ENCODE measurements around the gene SIAH3.
A peak's percentile ranks its signal among the peaks of the same experiment; 100 is the strongest.

The SIAH3 gene

GRCh38 chr13:45863709-45864590 lies 12.4 kb upstream of the SIAH3 start:
- DNase-seq (ENCODE audit: low read depth), result no peak

DNA sequence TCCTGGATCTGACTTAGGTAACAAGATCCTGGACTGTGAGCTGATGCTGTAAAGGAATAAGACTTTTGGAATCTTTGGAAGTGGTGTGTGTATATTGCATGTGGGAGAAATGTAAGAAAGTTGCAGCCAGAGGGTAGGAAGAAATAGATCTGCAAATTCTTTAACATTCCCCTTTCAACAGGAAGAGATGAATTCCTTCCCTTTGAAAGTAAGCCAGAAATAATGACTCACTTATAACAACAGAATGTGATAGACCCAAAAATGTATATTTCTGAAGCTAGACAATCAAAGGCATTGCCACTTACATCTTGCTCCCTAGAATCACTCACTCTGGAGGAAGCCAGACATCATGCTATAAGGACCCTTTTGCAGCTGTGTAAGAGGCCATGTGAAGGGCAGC lies 9.8 kb upstream of the SIAH3 start:
- peak; percentile 8 for DNase-seq (ENCODE audit: low read depth)

- DNase-seq (ENCODE audit: low read depth), result no peak
Measured at GRCh38 chr13:45860240-45860639, 8.7 kb upstream of the SIAH3 start.

- no peak for DNase-seq (ENCODE audit: low read depth)
Measured at GRCh38 chr13:45859705-45860104, 8.2 kb upstream of the SIAH3 start.

GRCh38 chr13:45852494-45852893 lies 941 bp upstream of the SIAH3 start:
- no peak for DNase-seq (ENCODE audit: low read depth)

DNA sequence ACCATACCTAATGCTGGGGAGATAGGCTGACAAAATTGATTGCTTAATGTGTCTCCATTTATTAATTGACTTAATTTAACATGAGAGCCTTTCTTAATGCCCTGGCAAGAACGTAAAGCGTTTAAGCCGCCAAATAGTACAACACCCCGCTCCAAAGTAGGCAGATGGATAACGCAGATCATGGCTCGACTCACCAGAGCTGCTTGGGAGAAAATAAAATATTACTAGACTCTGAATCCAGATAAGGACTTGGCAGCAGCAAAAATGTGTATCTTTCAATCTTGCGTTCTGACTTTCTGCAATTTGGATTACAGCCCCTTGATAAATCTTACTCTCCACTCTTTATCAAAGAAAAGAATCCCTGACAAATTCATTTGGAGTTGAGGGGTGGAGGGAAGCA lies 403 bp upstream of the SIAH3 start:
- no peak for DNase-seq (ENCODE audit: low read depth)

DNA sequence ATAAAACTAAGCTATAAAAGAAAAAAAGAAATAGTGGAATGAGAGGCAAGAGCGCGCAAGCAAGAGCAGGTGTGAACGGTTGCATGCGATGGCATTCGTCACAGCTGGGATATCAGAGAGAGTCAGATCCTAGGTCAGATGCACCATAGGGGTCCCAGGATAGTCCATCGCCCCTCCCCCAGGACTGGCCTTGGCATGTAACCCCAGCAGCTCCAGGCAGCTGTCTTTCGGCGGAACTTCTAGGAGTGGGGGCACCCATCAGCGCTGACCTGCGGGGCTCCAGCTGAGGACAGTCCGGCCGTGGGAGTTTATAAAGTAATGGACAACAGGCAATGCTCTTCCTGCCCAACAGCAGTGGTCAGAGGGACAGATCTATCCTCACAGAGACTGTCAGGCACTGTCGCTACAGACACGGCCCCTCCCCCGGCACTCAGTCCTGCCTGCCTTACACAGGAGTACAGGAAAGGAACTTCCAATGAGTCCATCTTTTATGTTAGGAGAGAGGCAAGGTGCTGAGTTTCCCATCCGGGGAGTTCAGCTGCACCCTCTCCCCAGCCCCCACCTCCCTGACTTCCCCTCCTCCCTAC lies 1.4 kb downstream of the SIAH3 start:
- DNase-seq (ENCODE audit: low read depth), result no peak

GRCh38 chr13:45849408-45849807 lies 2.1 kb downstream of the SIAH3 start:
- DNase-seq (ENCODE audit: low read depth), result no peak

DNA sequence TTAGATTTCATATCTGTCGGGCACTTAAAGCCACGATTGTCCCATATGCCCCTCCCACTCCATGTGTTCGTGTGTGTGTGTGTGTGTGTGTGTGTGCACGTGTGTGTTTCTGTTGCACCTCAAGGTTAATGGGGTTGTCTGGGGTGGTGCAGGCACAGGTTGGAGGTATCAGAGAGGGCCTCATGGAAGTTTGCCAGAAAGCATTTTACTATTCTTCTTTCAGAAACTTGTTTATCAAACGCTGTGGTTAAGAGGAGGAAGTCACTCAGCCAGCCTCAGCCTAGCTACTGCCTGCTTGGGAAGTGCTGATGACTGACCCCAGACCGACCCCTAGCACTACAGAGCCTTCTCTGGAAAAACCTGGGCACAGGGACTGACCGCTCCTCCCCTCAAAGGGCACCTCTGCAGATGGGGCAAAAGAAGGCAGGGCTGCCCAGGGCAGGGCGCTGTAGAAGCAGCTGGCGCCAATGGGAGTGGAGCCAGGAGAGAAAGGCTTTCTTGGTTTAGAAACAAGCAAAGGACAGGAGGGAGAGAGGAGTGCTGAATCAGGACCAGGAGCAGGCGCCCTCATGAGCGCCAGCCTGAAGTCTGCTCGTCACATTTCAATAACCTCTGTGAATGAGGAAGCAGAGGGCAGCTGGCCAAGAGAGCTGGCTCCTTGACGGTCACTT lies 3.9 kb downstream of the SIAH3 start:
- DNase-seq (ENCODE audit: low read depth), result no peak

- no peak for DNase-seq (ENCODE audit: low read depth)
Measured at GRCh38 chr13:45846681-45847080, 4.9 kb downstream of the SIAH3 start.

GRCh38 chr13:45838171-45838745 lies 13.3 kb downstream of the SIAH3 start:
- DNase-seq (ENCODE audit: low read depth), result no peak

DNA sequence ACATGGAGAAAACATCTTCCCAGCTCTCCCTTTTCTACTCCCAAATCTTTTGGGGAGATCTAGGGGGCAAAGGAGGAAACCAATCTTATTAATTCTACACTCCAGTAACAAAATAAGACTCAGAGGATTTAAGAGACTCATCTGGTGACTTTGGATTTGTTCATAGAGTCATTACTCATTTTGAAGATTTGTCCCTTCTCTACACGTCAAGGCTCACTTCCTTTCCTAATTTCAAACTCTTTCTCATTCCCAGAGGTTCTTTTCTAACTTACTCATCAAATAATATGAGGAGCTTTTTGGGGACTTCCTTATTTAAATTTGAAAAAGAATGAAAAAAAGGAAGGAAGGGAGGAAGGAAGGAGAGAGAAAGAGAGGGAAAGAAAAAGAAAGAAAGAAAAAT lies 14.4 kb downstream of the SIAH3 start:
- no peak for DNase-seq (ENCODE audit: low read depth)

DNA sequence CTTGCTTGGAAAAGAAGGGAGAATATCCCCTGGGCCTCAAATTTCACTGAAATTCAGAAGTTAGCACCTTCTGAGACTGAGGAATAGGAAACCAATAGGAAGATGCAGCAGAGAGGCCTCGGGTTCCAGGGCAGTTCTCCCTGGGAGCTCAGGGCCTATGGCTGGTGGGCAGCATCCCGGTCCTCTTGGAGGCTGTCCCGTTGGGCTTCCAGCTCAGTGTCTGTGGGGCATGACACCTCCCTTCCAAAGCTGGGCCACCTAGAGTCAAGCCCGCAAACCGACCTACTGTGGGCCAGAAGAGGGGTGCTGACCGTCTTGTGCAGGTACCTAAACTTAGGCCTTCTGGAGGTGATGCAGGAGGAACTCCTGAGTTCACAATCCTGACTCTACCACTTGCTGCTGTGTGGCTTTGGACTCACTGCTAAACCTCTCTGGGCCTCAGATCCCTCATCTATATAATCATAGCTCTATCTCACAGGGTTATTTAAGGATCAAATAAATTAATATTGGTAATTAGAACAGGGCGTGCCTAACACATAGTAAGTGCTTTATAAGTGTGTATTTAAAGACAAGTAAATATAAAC lies 17.1 kb downstream of the SIAH3 start:
- no peak for DNase-seq (ENCODE audit: low read depth)

DNA sequence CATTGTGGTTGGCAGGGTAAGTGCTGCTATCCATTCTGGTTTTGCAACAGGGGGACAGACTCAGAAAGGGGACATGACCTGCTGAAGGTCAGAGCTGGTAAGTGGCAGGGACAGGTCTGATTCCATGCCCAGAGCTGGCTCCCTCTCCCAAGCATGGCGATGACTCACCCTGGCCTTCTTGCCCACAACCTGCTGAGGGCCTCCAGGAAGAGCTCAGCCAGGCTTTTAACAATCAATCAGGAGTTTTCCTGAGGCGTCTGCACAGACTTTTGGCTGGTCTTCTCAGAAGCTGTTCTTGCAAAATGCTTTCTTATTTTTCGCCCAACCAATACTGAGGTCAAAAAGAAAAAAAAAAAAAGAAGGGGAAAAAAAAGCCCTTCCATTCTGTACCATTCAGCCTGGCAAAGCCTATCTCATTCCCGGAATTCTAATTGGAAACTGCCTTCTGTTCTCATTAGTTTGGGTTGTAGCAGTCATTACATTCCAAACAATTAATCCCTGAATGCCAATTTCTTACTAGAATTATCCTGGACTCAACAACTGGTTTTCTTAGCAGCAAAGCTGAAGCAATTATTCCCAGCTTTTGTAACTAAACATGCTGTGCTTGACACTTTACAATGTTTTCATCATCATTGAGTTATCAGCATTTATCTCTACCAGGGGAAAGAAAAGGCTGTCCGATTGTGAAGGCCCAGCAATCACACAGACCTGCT lies 17.7 kb downstream of the SIAH3 start:
- DNase-seq (ENCODE audit: low read depth), result peak; percentile 2

DNA sequence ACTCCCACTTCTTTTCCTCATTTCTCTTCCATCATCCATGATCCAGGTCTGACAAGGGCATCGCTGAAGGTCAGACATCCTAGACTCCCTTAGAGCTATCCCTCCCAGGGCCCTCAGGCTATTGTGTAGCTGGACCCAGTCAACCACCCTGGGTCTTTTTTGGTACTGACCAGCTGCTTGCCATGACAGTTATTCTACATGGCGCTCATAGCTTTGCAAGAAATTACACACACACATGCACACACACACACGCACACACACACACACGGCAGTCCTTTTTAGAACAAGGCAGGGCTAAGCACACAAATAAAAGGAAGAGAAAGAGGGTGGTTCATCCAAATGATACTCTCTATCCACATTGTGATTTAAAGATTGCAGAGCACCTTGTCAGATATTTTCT lies 18.3 kb downstream of the SIAH3 start:
- DNase-seq (ENCODE audit: low read depth), result no peak

DNA sequence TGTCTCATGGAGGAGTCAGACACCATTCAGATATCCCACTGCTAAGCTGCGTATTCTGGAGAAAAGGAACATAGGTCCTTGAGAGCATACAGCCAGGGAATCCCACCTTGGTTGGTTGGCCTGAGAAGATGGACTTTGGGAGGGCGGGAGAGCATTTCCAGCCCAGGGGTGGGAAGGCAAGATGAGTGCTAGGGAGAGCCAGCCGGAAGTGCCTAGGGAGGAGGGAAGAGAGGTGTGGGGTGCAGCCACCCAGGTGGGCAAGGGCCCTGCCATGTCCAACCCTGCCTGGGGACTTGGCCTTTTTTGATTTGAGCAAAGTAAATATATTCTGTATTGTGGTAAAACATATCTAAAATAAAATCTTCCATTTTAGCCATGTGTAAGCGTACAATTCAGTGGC lies 19.7 kb downstream of the SIAH3 start:
- DNase-seq (ENCODE audit: low read depth), result no peak

DNA sequence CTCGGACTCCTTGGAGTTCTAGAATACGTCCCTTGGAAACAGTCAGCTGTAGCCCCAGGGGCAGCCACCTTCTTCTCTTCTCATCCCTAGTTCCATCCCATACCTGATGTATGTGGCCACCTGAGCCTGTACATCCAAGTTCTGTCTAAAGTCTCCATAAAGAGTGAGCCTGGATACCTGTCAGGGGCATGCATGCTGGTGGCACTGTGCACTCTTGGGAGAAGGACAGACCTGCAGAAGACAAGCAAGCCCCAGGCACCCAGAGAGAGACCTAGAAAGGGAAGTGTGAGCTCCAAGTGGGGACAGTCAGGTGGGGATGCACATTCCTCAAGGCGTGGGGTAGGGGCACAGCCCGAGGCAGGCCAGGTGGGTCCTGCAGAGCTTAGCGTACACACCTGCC lies 21.4 kb downstream of the SIAH3 start:
- no peak for DNase-seq (ENCODE audit: low read depth)

- no peak for DNase-seq (ENCODE audit: low read depth)
Measured at GRCh38 chr13:45828256-45828968, 23.1 kb downstream of the SIAH3 start.

DNA sequence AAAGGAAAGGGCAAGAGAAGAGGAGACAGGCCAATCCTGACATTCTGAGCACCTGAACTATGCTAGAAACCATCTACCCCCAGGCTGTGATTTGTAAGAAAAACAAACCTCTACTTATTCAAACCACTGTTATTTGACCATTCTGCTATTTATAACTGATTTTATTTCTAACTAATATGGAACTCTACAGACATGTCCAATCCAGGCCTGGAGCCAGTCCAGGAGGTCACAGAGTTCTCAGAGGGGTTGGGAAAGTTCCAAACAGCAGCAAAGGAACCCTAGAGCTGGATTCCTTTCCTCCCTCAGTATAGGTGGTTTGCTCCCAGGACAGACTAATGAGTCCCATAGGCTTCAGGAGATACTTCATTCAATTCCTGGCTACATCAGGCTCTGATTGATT lies 24.2 kb downstream of the SIAH3 start:
- DNase-seq (ENCODE audit: low read depth), result no peak

DNA sequence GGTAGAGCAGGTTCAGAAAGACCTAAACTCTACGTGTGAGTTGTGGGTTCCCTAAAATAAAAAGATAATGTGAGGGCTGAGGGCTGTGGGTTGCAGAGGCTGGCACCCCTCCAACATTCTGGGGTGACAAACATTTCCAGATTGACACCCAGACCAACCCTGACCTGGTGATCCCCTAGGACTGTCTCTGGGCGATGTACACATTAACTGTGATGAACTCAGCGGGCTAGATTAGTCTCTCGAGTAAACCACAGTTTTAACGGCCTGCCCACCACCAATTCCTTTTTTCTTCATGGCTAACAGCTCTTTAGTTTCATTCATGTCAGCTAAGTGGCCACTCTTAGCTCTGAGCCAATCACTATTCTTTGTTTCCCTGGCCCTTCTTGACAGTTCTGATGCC lies 24.8 kb downstream of the SIAH3 start:
- DNase-seq (ENCODE audit: low read depth), result no peak

DNA sequence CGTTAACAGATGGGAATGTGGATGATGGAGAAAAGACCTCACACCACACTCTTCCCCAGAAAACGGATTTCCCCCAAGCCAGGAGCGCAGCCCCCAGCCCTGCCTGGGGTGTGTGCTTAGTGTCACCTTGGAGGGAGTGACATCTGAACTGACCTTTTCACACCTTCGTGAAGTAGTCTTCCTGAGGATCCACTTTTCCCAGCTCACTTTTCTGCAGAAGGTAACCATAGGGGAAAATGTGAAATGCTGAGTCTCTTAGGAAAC lies 26.2 kb downstream of the SIAH3 start:
- DNase-seq (ENCODE audit: low read depth), result no peak

DNA sequence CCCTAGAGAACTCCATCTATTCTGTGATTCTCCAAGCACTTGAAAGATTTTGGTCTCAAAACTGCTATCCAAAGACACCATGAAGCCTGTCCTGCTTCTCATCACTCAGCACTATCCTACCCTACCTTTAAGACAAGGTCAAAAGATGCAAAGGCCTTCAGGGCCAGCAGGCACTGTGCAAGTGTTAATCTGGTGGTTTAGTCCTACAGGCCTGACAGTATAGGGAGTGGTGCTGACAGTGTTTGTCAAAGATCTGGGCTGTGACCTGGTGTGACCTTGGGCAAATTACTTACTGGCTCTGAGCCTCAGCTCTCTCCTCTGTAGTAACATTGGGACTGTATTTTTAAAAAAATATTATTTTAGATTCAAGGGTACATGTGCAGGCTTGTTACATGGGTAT lies 28.0 kb downstream of the SIAH3 start:
- no peak for DNase-seq (ENCODE audit: low read depth)
